ENCODE results near the gene MEF2B.
"Not testable (repeated sequence)": the region's sequence is repeated elsewhere in the genome, so short reads cannot be mapped to it uniquely, and the experiment has no call there.

The MEF2B gene

GRCh38 chr19:19106938-19107337 is 63.1 kb downstream of the MEF2B start:
- H3K9me3 Mint-ChIP-seq; H3K27me3 Mint-ChIP-seq; H3K27ac Mint-ChIP-seq (ENCODE audit: low read depth): not testable (repeated sequence)

GRCh38 chr19:19106056-19106551 is 64.0 kb downstream of the MEF2B start:
- Mint-ChIP-seq H3K4me1 (no peaks in the 10 kb centered on the region), H3K36me3 (ENCODE audit: insufficient read depth) (peaks cover 16% of the 10 kb centered on the region), H3K9me3 (no peaks in the 10 kb centered on the region), H3K27me3 (no peaks in the 10 kb centered on the region), H3K27ac (ENCODE audit: low read depth) (no peak overlapping the region), H3K4me3 (no peak overlapping the region)
- DNase-seq (ENCODE audit: low spot score in 2 of 2) (no peak), ATAC-seq (replicated peaks; ENCODE audit: extremely low read depth, poor library complexity, severe bottlenecking) (no peak)

More at GRCh38 chr19:19106938-19107337, 63.1 kb downstream of the MEF2B start:
- peaks cover 16% of the 10 kb centered on the region for H3K36me3 Mint-ChIP-seq (ENCODE audit: insufficient read depth)
- H3K4me1 Mint-ChIP-seq; ATAC-seq (replicated peaks; ENCODE audit: extremely low read depth, poor library complexity, severe bottlenecking); H3K4me3 Mint-ChIP-seq; DNase-seq (ENCODE audit: low spot score in 2 of 2): not testable (repeated sequence)

GRCh38 chr19:19105365-19106055 is 64.6 kb downstream of the MEF2B start:
- ATAC-seq (replicated peaks; ENCODE audit: extremely low read depth, poor library complexity, severe bottlenecking) = no peak
- Mint-ChIP-seq H3K36me3 (ENCODE audit: insufficient read depth) (peaks cover 18% of the 10 kb centered on the region), H3K4me1 (peaks cover 2% of the 10 kb centered on the region), H3K9me3 (no peaks in the 10 kb centered on the region), H3K27ac (ENCODE audit: low read depth) (no peak overlapping the region), H3K4me3 (no peak overlapping the region), H3K27me3 (no peaks in the 10 kb centered on the region)
- no peak for DNase-seq (ENCODE audit: low spot score in 2 of 2)

- H3K4me1 Mint-ChIP-seq = peaks cover 6% of the 10 kb centered on the region
- peaks cover 28% of the 10 kb centered on the region for H3K36me3 Mint-ChIP-seq (ENCODE audit: insufficient read depth)
- H3K4me3 Mint-ChIP-seq = no peak overlapping the region
- no peak overlapping the region for H3K27ac Mint-ChIP-seq (ENCODE audit: low read depth)
- H3K9me3 Mint-ChIP-seq = no peaks in the 10 kb centered on the region
- DNase-seq (ENCODE audit: low spot score in 2 of 2) (no peak), ATAC-seq (replicated peaks; ENCODE audit: extremely low read depth, poor library complexity, severe bottlenecking) (no peak)
- H3K27me3 Mint-ChIP-seq = no peaks in the 10 kb centered on the region
These were observed 66.9 kb downstream of the MEF2B start for GRCh38 chr19:19103167-19103566.

- H3K4me1 Mint-ChIP-seq; H3K27ac Mint-ChIP-seq (ENCODE audit: low read depth); H3K27me3 Mint-ChIP-seq; H3K9me3 Mint-ChIP-seq; H3K4me3 Mint-ChIP-seq; DNase-seq (ENCODE audit: low spot score in 2 of 2); ATAC-seq (replicated peaks; ENCODE audit: extremely low read depth, poor library complexity, severe bottlenecking): not testable (repeated sequence)
- peaks cover 30% of the 10 kb centered on the region for H3K36me3 Mint-ChIP-seq (ENCODE audit: insufficient read depth)
These were observed 67.5 kb downstream of the MEF2B start for GRCh38 chr19:19102566-19102965.

- H3K27ac Mint-ChIP-seq (ENCODE audit: low read depth) = no peak overlapping the region
- no peaks in the 10 kb centered on the region for H3K9me3 Mint-ChIP-seq
- no peak overlapping the region for H3K4me3 Mint-ChIP-seq
- H3K4me1 Mint-ChIP-seq = peaks cover 6% of the 10 kb centered on the region
- ATAC-seq (replicated peaks; ENCODE audit: extremely low read depth, poor library complexity, severe bottlenecking) = no peak
- peaks cover 30% of the 10 kb centered on the region for H3K36me3 Mint-ChIP-seq (ENCODE audit: insufficient read depth)
- DNase-seq (ENCODE audit: low spot score in 2 of 2) = no peak
- no peaks in the 10 kb centered on the region for H3K27me3 Mint-ChIP-seq
These were observed 68.5 kb downstream of the MEF2B start for GRCh38 chr19:19101540-19101939.

GRCh38 chr19:19098703-19099632 is 71.1 kb downstream of the MEF2B start:
- H3K9me3 Mint-ChIP-seq = no peaks in the 10 kb centered on the region
- DNase-seq (ENCODE audit: low spot score in 2 of 2) = no peak
- peaks cover 25% of the 10 kb centered on the region for H3K36me3 Mint-ChIP-seq (ENCODE audit: insufficient read depth)
- no peak overlapping the region for H3K27ac Mint-ChIP-seq (ENCODE audit: low read depth)
- no peak overlapping the region for H3K4me3 Mint-ChIP-seq
- no peak for ATAC-seq (replicated peaks; ENCODE audit: extremely low read depth, poor library complexity, severe bottlenecking)
- H3K27me3 Mint-ChIP-seq = no peaks in the 10 kb centered on the region
- peaks cover 6% of the 10 kb centered on the region for H3K4me1 Mint-ChIP-seq

GRCh38 chr19:19098084-19098702 is 71.9 kb downstream of the MEF2B start:
- H3K4me1 Mint-ChIP-seq = peaks cover 6% of the 10 kb centered on the region
- no peak overlapping the region for H3K27ac Mint-ChIP-seq (ENCODE audit: low read depth)
- no peaks in the 10 kb centered on the region for H3K9me3 Mint-ChIP-seq
- ATAC-seq (replicated peaks; ENCODE audit: extremely low read depth, poor library complexity, severe bottlenecking) (no peak), DNase-seq (ENCODE audit: low spot score in 2 of 2) (no peak)
- H3K36me3 Mint-ChIP-seq (ENCODE audit: insufficient read depth) = peaks cover 23% of the 10 kb centered on the region
- no peak overlapping the region for H3K4me3 Mint-ChIP-seq
- H3K27me3 Mint-ChIP-seq = no peaks in the 10 kb centered on the region

GRCh38 chr19:19096641-19097627 is 73.1 kb downstream of the MEF2B start:
- Mint-ChIP-seq H3K4me1 (peaks cover 6% of the 10 kb centered on the region), H3K36me3 (ENCODE audit: insufficient read depth) (peaks cover 21% of the 10 kb centered on the region), H3K4me3 (no peak overlapping the region), H3K9me3 (no peaks in the 10 kb centered on the region), H3K27me3 (no peaks in the 10 kb centered on the region), H3K27ac (ENCODE audit: low read depth) (no peak overlapping the region)
- ATAC-seq (replicated peaks; ENCODE audit: extremely low read depth, poor library complexity, severe bottlenecking) (no peak), DNase-seq (ENCODE audit: low spot score in 2 of 2) (no peak)

- Mint-ChIP-seq H3K36me3 (ENCODE audit: insufficient read depth) (peaks cover 21% of the 10 kb centered on the region), H3K27ac (ENCODE audit: low read depth) (no peak overlapping the region), H3K27me3 (no peaks in the 10 kb centered on the region), H3K4me1 (peaks cover 6% of the 10 kb centered on the region), H3K9me3 (no peaks in the 10 kb centered on the region), H3K4me3 (no peak overlapping the region)
- ATAC-seq (replicated peaks; ENCODE audit: extremely low read depth, poor library complexity, severe bottlenecking) (no peak), DNase-seq (ENCODE audit: low spot score in 2 of 2) (no peak)
These were observed 74.4 kb downstream of the MEF2B start for GRCh38 chr19:19095691-19096090.
